ENCODE data around the gene HSP90AB1. TPM values are rescaled to one million over a fixed set of nuclear protein-coding genes. Genes with fewer than 3 reads are reported as not detected.
A peak's percentile ranks its signal among the peaks of the same experiment; 100 is the strongest.
"Not testable (repeated sequence)": the region's sequence is repeated elsewhere in the genome, so short reads cannot be mapped to it uniquely, and the experiment has no call there.

HSP90AB1 gene
- total RNA-seq, 4 donors from 2014 or later, result 356 to 729 (median 499) TPM

DNA sequence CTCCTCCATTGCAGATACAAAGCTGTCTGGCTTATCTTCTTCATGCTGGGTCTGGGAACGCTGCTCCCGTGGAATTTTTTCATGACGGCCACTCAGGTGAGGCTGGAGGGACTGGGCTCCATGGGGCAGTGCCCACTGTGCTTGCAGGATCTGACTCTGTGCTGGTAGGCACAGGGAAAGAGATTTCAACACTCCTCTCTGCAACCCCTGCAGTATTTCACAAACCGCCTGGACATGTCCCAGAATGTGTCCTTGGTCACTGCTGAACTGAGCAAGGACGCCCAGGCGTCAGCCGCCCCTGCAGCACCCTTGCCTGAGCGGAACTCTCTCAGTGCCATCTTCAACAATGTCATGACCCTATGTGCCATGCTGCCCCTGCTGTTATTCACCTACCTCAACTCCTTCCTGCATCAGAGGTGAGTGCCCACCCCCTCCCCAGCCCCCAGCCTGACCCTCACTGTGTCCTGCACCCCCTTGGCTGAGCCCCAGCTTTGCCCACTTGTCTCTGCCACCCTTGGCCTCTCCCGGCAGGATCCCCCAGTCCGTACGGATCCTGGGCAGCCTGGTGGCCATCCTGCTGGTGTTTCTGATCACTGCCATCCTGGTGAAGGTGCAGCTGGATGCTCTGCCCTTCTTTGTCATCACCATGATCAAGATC lies 17.4 kb upstream of the HSP90AB1 start:
- Histone ChIP-seq H3K27me3 (no peaks in the 10 kb centered on the region), H3K36me3 (peaks cover 10 to 55% (median 38%) of the 10 kb centered on the region in 4 donors), H3K27ac (replicated peaks in 1 of 4) (peak overlapping the region; percentile 95 to 98 (median 96)), H3K4me3 (no peak overlapping the region), H3K9me3 (no peaks in the 10 kb centered on the region), H3K4me1 (peaks cover 95 to 100% (median 100%) of the 10 kb centered on the region in 4 donors)
- 75% methylated on average over 5 of the region's 11 CpGs for WGBS
- TF ChIP-seq, protein P1, sequence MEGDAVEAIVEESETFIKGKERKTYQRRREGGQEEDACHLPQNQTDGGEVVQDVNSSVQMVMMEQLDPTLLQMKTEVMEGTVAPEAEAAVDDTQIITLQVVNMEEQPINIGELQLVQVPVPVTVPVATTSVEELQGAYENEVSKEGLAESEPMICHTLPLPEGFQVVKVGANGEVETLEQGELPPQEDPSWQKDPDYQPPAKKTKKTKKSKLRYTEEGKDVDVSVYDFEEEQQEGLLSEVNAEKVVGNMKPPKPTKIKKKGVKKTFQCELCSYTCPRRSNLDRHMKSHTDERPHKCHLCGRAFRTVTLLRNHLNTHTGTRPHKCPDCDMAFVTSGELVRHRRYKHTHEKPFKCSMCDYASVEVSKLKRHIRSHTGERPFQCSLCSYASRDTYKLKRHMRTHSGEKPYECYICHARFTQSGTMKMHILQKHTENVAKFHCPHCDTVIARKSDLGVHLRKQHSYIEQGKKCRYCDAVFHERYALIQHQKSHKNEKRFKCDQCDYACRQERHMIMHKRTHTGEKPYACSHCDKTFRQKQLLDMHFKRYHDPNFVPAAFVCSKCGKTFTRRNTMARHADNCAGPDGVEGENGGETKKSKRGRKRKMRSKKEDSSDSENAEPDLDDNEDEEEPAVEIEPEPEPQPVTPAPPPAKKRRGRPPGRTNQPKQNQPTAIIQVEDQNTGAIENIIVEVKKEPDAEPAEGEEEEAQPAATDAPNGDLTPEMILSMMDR (IDR thresholded peaks at IDR 0.05), result no peak
- no peak for TF ChIP-seq POLR2A (IDR thresholded peaks at IDR 0.05; ENCODE audit: low read depth)
- TF ChIP-seq EP300 (IDR thresholded peaks at IDR 0.05), result no peak
- no peak for TF ChIP-seq POLR2AphosphoS5 (IDR thresholded peaks at IDR 0.05)
- no peak for DNase-seq (ENCODE audit: extremely low spot score)
- intact Hi-C loops (cut with DNase I), result no loop called here

DNA sequence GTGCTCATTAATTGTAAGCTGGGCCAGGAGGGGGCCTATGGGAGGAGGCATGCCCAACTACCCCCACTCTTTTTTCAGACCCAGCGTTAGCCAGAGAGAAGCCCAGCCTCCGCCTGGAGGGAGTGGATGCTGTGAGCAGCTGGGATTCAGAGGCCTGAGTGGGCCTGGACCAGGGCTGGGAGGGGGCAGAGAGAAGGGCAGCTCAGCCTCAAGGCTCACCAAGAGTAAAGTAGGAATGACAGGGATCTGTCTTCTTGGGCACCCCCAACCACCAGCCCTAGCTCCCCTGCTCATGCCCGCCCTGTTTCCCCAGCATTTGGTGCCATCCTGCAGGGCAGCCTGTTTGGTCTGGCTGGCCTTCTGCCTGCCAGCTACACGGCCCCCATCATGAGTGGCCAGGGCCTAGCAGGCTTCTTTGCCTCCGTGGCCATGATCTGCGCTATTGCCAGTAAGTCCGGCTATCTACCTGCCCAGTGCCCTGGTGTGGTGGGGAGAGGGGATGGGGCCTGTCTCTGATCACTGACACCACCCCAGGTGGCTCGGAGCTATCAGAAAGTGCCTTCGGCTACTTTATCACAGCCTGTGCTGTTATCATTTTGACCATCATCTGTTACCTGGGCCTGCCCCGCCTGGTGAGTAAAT lies 16.7 kb upstream of the HSP90AB1 start:
- no peak for DNase-seq (ENCODE audit: extremely low spot score)

DNA sequence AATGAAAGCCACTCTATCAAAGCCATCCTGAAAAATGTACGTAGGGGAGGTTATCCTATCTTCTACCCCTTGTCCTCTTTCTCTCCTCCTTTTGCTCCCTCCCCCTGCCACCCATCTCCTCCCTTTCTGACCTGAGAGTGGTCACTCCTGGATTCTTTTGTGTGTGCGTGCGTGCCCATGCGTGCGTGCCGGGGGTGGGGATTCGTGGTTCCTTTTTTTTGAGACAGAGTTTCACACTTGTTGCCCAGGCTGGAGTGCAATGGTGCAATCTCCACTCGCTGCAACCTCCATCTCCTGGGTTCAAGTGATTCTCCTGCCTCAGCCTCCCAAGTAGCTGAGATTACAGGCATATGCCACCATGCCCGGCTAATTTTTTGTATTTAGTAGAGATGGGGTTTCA lies 15.5 kb upstream of the HSP90AB1 start:
- DNase-seq (ENCODE audit: extremely low spot score); H3K27me3 ChIP-seq; H3K4me3 ChIP-seq; intact Hi-C loops (cut with DNase I); H3K9me3 ChIP-seq: not testable (repeated sequence)
- Histone ChIP-seq H3K36me3 (peaks cover 10 to 69% (median 38%) of the 10 kb centered on the region in 4 donors), H3K27ac (replicated peaks in 1 of 4) (peak overlapping the region; percentile 95 to 98 (median 96)), H3K4me1 (peaks cover 92 to 100% (median 100%) of the 10 kb centered on the region in 4 donors)
- 63% methylated on average over 9 of the region's 9 CpGs for WGBS

More for the DNA sequence above, 16.7 kb upstream of the HSP90AB1 start:
- H3K4me1 ChIP-seq, result peaks cover 95 to 100% (median 100%) of the 10 kb centered on the region in 4 donors
- H3K36me3 ChIP-seq, result peaks cover 10 to 58% (median 38%) of the 10 kb centered on the region in 4 donors
- intact Hi-C loops (cut with DNase I), result no loop called here
- no peaks in the 10 kb centered on the region for H3K27me3 ChIP-seq
- H3K9me3 ChIP-seq, result no peaks in the 10 kb centered on the region
- 92% methylated on average over 3 of the region's 10 CpGs for WGBS
- no peak overlapping the region for H3K4me3 ChIP-seq
- TF ChIP-seq POLR2AphosphoS5 (IDR thresholded peaks at IDR 0.05) (no peak), POLR2A (IDR thresholded peaks at IDR 0.05; ENCODE audit: low read depth) (no peak), EP300 (IDR thresholded peaks at IDR 0.05) (no peak)
- TF ChIP-seq, protein P1 (IDR thresholded peaks at IDR 0.05), result no peak
- H3K27ac ChIP-seq (replicated peaks in 1 of 4), result peak overlapping the region; percentile 95 to 98 (median 96)

- Histone ChIP-seq H3K27me3 (no peaks in the 10 kb centered on the region), H3K36me3 (peaks cover 10 to 69% (median 38%) of the 10 kb centered on the region in 4 donors), H3K9me3 (no peaks in the 10 kb centered on the region), H3K4me1 (peaks cover 87 to 100% (median 96%) of the 10 kb centered on the region in 4 donors), H3K27ac (replicated peaks in 1 of 4) (peak overlapping the region; percentile 95 to 98 (median 96)), H3K4me3 (no peak overlapping the region)
- WGBS, result 69% methylated on average over 16 of the region's 16 CpGs
- intact Hi-C loops (cut with DNase I), result no loop called here
- no peak for DNase-seq (ENCODE audit: extremely low spot score)
- TF ChIP-seq EP300 (IDR thresholded peaks at IDR 0.05) (no peak), POLR2A (IDR thresholded peaks at IDR 0.05; ENCODE audit: low read depth) (no peak), POLR2AphosphoS5 (IDR thresholded peaks at IDR 0.05) (no peak)
- TF ChIP-seq, protein P1 (IDR thresholded peaks at IDR 0.05), result no peak
Observed at GRCh38 chr6:44232676-44233566, 14.0 kb upstream of the HSP90AB1 start.

Data from esophagus muscularis mucosa (tissue), 4 donors.